Gastroesophageal sphincter (tissue), 2 donors: ENCODE results near the gene EOLA2.

Experiments
- EP300 ChIP-seq: sonication (generic); formaldehyde crosslinking; IDR thresholded peaks from one replicate; pipeline ENCODE4 v1.6.1; 2017; ENCODE audit warnings: antibody characterized with exemption, mild to moderate bottlenecking
- POLR2A ChIP-seq, 2 donors: fragments of 450-650 bp; IDR thresholded peaks; one replicate each; pipeline ENCODE4 v1.6.1; 2017; ENCODE audit warnings: antibody characterized with exemption in 2 of 2, mild to moderate bottlenecking in 2 of 2, moderate library complexity in 1 of 2

- TF ChIP-seq EP300 (no peak), POLR2A (IDR thresholded peaks at IDR 0.05) (no peak)
Observed at GRCh38 chrX:149962859-149963757, 24.8 kb upstream of the EOLA2 start.
